ENCODE results near the gene NAP1L4.

NAP1L4 gene

GRCh38 chr11:2903672-2904011 lies 88.5 kb downstream of the NAP1L4 start:
- no peak for TF ChIP-seq CTCF (IDR thresholded peaks at IDR 0.05; ENCODE audit: low read depth, low read length)
- H3K4me3 ChIP-seq (replicated peaks in 1 of 2; ENCODE audit: low read depth in 2 of 2, low read length in 2 of 2) = no peak overlapping the region
- DNase-seq (ENCODE audit: low read depth in 2 of 2) = no peak

- TF ChIP-seq CTCF (IDR thresholded peaks at IDR 0.05; ENCODE audit: low read depth, low read length) = no peak
- no peak for DNase-seq (ENCODE audit: low read depth in 2 of 2)
Measured at GRCh38 chr11:2902784-2903671, 89.1 kb downstream of the NAP1L4 start.

GRCh38 chr11:2901854-2902783 lies 90.0 kb downstream of the NAP1L4 start:
- TF ChIP-seq CTCF (IDR thresholded peaks at IDR 0.05; ENCODE audit: low read depth, low read length) = no peak
- DNase-seq (ENCODE audit: low read depth in 2 of 2) = peak; percentile 89 to 93
- peak overlapping the region; percentile 65 for H3K4me3 ChIP-seq (replicated peaks in 1 of 2; ENCODE audit: low read depth in 2 of 2, low read length in 2 of 2)

More at GRCh38 chr11:2902784-2903671, 89.1 kb downstream of the NAP1L4 start:
- H3K4me3 ChIP-seq (replicated peaks in 1 of 2; ENCODE audit: low read depth in 2 of 2, low read length in 2 of 2) = peak overlapping the region; percentile 65

GRCh38 chr11:2901196-2901796 lies 90.8 kb downstream of the NAP1L4 start:
- DNase-seq (ENCODE audit: low read depth in 2 of 2) = no peak
- peak overlapping the region in 1 of 2 donors; percentile 36 for H3K4me3 ChIP-seq (replicated peaks in 1 of 2; ENCODE audit: low read depth in 2 of 2, low read length in 2 of 2)

GRCh38 chr11:2899080-2899783 lies 92.9 kb downstream of the NAP1L4 start:
- TF ChIP-seq CTCF (IDR thresholded peaks at IDR 0.05; ENCODE audit: low read depth, low read length) = no peak
- H3K4me3 ChIP-seq (replicated peaks in 1 of 2; ENCODE audit: low read depth in 2 of 2, low read length in 2 of 2) = no peak overlapping the region
- DNase-seq (ENCODE audit: low read depth in 2 of 2) = no peak

More at GRCh38 chr11:2901196-2901796, 90.8 kb downstream of the NAP1L4 start:
- TF ChIP-seq CTCF (IDR thresholded peaks at IDR 0.05; ENCODE audit: low read depth, low read length) = no peak
